CD4-positive, alpha-beta T cell treated with Interleukin-15 for 4 hours (primary cell): Measurements from ENCODE around the gene ERN1.
"Not testable (repeated sequence)": the region's sequence is repeated elsewhere in the genome, so short reads cannot be mapped to it uniquely, and the experiment has no call there.

ENCODE experiments used
- DNase-seq: peaks from one replicate; pipeline ENCODE4 v3.0.0-alpha.2; 2020; ENCODE audit warnings: low spot score

The ERN1 gene

GRCh38 chr17:64129765-64130558 lies at the start of gene ERN1:
ERN1 (minus strand) TSS chr17:64130144; CDS start chr17:64130029, 115 bp downstream.
- DNase-seq = peak; percentile 89

- not testable (repeated sequence) for DNase-seq
These were observed 49.1 kb upstream of the ERN1 start for GRCh38 chr17:64179024-64179423.

- no peak for DNase-seq
These were observed 48.3 kb upstream of the ERN1 start for GRCh38 chr17:64178011-64178825.

GRCh38 chr17:64177311-64178010 lies 47.5 kb upstream of the ERN1 start:
- no peak for DNase-seq

- DNase-seq = no peak
These were observed 46.6 kb upstream of the ERN1 start for GRCh38 chr17:64176556-64176955.

DNA sequence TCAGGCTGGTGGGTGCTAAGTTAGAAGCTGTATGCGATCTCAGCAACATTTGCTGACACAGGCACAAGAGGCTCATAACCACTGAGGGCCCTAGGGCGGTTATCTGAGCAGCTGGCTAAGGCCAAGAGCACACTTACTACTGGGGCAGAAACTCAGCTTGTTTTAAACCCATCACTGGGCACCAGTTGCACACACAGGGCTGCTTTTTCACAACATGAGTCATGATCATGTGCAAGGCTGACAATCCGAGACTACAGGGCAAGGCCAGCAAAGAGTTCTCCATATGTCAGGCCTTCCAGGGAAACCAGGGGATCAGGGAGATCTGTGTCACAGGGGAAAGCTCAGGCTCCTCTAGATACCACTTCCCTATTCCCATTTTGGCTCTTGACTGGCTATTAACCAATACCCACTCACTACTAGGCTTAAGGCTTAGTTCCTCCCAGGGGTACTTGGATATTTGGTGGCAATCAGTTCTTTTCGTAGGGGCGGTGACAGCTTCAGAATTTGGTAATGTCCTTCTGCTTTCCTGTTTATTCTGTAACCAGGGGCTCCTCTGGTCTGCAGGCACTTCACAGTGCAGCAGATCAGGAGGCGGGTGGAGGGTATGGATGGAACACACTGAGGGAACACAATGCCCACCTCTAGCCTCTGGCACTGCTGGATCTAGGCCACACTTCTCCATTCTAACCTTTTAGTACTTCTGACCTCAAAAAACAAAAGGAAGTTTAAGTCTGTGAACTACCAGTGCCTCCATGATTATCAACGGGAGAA lies 44.9 kb upstream of the ERN1 start:
- no peak for DNase-seq

DNA sequence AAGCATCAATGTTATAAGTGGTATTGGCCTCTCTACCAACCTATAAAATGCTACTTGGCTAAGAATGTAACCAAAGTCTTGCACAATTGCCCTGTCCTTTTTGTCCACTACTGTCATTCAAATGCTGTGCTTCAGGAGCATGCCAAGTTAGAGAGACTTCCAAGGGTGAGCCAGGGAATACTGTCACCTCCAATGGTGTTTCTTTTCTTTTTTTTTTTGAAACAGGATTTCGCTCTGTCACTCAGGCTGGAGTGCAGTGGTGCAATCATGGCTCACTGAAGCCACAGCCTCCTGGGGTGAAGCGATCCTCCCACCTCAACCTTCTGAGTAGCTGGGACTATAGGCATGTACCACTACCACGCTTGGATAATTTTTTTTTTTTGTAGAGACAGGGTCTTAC lies 43.7 kb upstream of the ERN1 start:
- no peak for DNase-seq

GRCh38 chr17:64172510-64172909 lies 42.6 kb upstream of the ERN1 start:
- no peak for DNase-seq

DNA sequence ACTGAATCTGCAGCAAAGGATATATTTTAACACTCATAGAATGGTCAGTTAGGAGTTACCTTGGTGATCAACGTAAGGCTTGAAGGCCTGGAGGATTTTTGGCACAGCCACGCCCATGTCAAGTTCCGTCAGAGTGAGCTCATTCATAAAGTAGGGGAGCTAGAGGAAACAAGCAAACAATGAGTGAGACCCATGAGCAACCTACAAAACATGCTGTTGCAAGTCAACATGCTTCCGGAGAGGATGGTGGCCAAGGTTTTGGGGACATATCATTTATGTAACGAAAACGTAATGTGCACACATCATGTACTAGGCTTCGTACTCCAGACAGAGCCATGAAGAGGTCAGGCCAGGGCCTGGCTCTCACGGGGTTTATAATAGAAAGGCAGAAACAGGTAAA lies 41.1 kb upstream of the ERN1 start:
- DNase-seq = no peak

- DNase-seq = no peak
These were observed 40.3 kb upstream of the ERN1 start for GRCh38 chr17:64170286-64170685.

GRCh38 chr17:64167666-64168065 lies 37.7 kb upstream of the ERN1 start:
- DNase-seq = not testable (repeated sequence)

GRCh38 chr17:64166876-64167275 lies 36.9 kb upstream of the ERN1 start:
- no peak for DNase-seq

DNA sequence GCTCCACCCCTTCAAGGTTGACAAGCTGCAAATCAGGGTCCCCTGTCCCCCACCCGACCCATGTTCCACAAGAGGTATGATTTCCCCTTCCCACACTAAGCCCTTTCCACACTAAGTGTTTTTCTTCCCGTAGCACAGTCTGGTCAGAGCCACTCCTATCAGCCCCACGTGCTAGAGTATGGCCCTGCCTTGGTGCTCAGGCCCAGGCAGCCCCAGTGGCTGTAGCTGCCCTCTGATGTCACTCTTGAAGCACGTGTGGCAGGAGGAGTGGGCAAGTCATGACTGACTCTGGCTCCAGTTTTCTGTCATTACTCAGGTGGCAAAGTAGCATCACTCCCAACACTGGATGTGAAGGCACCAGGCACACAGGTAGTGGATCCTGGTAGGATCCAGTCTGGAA lies 35.4 kb upstream of the ERN1 start:
- DNase-seq = no peak

- DNase-seq = no peak
These were observed 34.8 kb upstream of the ERN1 start for GRCh38 chr17:64164596-64165285.

- no peak for DNase-seq
These were observed 33.5 kb upstream of the ERN1 start for GRCh38 chr17:64163468-64163867.

DNA sequence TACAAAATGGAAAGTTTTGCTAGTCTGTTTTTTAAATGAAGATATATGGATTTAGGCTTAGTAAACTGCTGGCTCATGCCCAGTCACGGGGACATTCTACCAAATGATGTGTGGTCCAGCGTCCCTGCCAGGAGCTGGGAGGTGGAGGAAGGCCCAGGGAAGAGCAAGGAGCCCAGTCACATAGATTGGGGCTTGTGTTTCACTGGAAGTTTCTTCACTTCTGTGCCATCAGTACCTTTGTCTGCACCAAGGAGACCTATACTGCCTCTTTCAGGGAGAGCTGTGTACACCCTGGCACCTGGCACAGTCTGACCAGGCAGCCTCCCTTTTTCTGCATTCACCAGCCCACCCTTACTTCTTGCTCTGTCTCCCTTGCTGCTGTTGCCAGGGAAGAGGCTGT lies 32.6 kb upstream of the ERN1 start:
- DNase-seq = no peak

DNA sequence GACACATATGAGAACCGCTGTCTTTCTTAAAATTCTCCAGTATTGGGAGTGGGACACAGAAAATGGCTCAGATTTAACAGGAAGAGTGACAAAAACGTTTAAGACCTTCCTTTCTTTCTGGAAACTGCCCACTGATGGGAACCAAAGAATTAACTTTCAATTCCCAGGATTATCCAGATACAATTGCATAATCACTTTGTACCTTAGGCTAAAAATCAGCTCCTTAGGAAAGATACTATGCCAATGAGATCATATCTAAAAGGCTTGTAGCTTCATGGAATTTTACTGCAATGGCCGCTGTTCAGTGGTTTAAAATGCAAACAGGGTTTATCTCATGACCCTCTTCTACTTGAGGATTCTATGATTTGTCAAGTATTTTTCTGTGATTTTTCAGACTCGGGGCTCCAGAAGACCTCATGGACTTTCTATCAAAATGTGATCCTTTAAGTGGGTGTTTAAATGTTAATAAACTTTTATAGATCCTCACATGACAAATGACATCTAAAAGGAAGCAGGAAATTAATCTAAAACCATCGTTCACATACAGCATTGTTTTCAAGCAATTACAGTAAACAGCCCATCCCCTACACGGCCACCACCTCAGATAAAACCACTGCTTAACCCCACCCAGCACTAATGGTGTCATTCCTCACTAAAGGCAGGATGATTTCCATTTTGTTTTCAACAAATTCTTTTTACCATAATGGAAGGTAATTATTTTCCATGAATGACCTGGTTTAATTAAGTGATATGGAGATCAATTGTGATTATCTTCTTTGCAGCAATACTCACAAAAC lies 31.6 kb upstream of the ERN1 start:
- no peak for DNase-seq

- no peak for DNase-seq
These were observed 30.4 kb upstream of the ERN1 start for GRCh38 chr17:64160378-64160777.

DNA sequence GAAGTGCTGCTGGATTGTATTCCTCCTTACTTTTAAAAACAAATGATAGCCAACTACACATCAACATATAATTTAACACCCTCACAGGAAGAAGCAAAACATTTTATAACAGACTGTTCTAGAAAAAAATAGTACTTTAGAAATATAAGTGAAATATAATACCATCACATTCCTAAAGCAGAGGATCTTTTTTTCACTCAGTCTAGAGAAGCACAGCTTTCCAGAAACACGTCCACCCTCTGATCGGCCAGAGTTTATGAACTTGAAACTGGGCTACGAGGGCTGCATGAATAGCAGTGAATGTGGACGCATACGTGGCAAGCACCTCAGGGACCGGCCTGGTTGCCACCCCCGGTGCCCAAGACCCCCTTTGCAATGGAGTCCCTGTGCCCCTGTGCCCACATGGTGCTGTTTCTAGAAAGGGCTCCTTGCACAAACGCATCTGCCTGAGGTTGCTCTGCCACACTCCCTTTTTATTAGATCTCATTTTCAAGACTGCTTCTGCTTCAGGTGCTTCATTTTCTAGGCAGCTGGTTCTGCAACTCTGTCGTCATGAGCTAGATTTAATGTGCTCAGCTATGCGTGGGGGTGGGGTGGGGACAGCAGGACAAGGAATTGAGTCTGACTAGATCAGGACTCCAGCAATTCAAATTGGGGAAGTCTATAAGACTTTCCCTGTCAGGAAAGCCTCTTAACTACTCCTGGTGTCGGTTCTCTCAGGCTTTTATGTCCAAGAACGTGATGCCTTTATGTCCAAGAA lies 29.1 kb upstream of the ERN1 start:
- DNase-seq = no peak

- no peak for DNase-seq
These were observed 28.5 kb upstream of the ERN1 start for GRCh38 chr17:64158406-64158805.
